ENCODE data around the gene SPATC1L.
"Not testable (repeated sequence)": the region's sequence is repeated elsewhere in the genome, so short reads cannot be mapped to it uniquely, and the experiment has no call there.

Gene SPATC1L

GRCh38 chr21:46144464-46145070 lies 39.7 kb downstream of the SPATC1L start:
- Histone ChIP-seq H3K27me3 (ENCODE audit: control insufficient read depth, insufficient read depth, low read length) (peaks cover 13% of the 10 kb centered on the region), H3K36me3 (ENCODE audit: control insufficient read depth, insufficient read depth, low read length) (no peaks in the 10 kb centered on the region), H3K9me3 (ENCODE audit: control insufficient read depth, low read length) (no peaks in the 10 kb centered on the region), H3K4me1 (ENCODE audit: control insufficient read depth, insufficient read depth, low read length) (no peaks in the 10 kb centered on the region), H3K9ac (ENCODE audit: low read length) (no peak overlapping the region), H3K4me3 (ENCODE audit: low read length) (no peak overlapping the region)

- H3K4me1 ChIP-seq (ENCODE audit: control insufficient read depth, insufficient read depth, low read length) = no peaks in the 10 kb centered on the region
- no peak overlapping the region for H3K9ac ChIP-seq (ENCODE audit: low read length)
- no peaks in the 10 kb centered on the region for H3K36me3 ChIP-seq (ENCODE audit: control insufficient read depth, insufficient read depth, low read length)
- no peak overlapping the region for H3K4me3 ChIP-seq (ENCODE audit: low read length)
- peaks cover 16% of the 10 kb centered on the region for H3K27me3 ChIP-seq (ENCODE audit: control insufficient read depth, insufficient read depth, low read length)
- H3K9me3 ChIP-seq (ENCODE audit: control insufficient read depth, low read length) = no peaks in the 10 kb centered on the region
Observed at GRCh38 chr21:46142582-46143473, 41.4 kb downstream of the SPATC1L start.

- H3K9ac ChIP-seq (ENCODE audit: low read length) = no peak overlapping the region
- no peaks in the 10 kb centered on the region for H3K4me1 ChIP-seq (ENCODE audit: control insufficient read depth, insufficient read depth, low read length)
- H3K27me3 ChIP-seq (ENCODE audit: control insufficient read depth, insufficient read depth, low read length) = peaks cover 16% of the 10 kb centered on the region
- no peaks in the 10 kb centered on the region for H3K36me3 ChIP-seq (ENCODE audit: control insufficient read depth, insufficient read depth, low read length)
- H3K4me3 ChIP-seq (ENCODE audit: low read length) = no peak overlapping the region
- no peaks in the 10 kb centered on the region for H3K9me3 ChIP-seq (ENCODE audit: control insufficient read depth, low read length)
Observed at GRCh38 chr21:46141767-46142581, 42.3 kb downstream of the SPATC1L start.

- peaks cover 16% of the 10 kb centered on the region for H3K27me3 ChIP-seq (ENCODE audit: control insufficient read depth, insufficient read depth, low read length)
- H3K9ac ChIP-seq (ENCODE audit: low read length); H3K4me1 ChIP-seq (ENCODE audit: control insufficient read depth, insufficient read depth, low read length); H3K4me3 ChIP-seq (ENCODE audit: low read length); H3K36me3 ChIP-seq (ENCODE audit: control insufficient read depth, insufficient read depth, low read length); H3K9me3 ChIP-seq (ENCODE audit: control insufficient read depth, low read length): not testable (repeated sequence)
Observed at GRCh38 chr21:46140352-46141003, 43.8 kb downstream of the SPATC1L start.

DNA sequence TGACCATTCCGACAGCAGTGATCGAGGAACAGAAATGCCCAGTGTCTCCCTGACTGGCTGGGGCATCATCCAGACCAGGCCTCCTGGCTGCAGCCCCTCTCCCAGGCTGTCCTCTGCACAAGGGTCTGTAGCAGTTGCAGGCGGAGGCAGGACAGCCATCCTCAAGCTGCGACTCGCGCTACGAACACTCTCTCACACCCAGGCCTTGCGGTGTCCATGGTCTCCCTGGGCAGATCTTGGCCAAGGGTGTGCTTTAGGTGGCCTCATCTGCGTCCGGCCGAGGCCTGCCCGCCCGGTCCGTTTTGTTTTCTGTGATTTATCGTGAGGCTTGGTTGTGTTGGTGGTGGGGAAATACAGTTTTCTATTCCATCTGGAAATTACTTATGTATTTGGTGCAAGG lies 44.6 kb downstream of the SPATC1L start:
- no peaks in the 10 kb centered on the region for H3K9me3 ChIP-seq (ENCODE audit: control insufficient read depth, low read length)
- H3K4me1 ChIP-seq (ENCODE audit: control insufficient read depth, insufficient read depth, low read length) = no peaks in the 10 kb centered on the region
- no peaks in the 10 kb centered on the region for H3K36me3 ChIP-seq (ENCODE audit: control insufficient read depth, insufficient read depth, low read length)
- H3K27me3 ChIP-seq (ENCODE audit: control insufficient read depth, insufficient read depth, low read length) = peaks cover 16% of the 10 kb centered on the region
- no peak overlapping the region for H3K9ac ChIP-seq (ENCODE audit: low read length)
- H3K4me3 ChIP-seq (ENCODE audit: low read length) = no peak overlapping the region

GRCh38 chr21:46138383-46138970 lies 45.8 kb downstream of the SPATC1L start:
- Histone ChIP-seq H3K36me3 (ENCODE audit: control insufficient read depth, insufficient read depth, low read length) (no peaks in the 10 kb centered on the region), H3K4me1 (ENCODE audit: control insufficient read depth, insufficient read depth, low read length) (no peaks in the 10 kb centered on the region), H3K4me3 (ENCODE audit: low read length) (no peak overlapping the region), H3K9me3 (ENCODE audit: control insufficient read depth, low read length) (no peaks in the 10 kb centered on the region), H3K27me3 (ENCODE audit: control insufficient read depth, insufficient read depth, low read length) (peaks cover 16% of the 10 kb centered on the region), H3K9ac (ENCODE audit: low read length) (no peak overlapping the region)

DNA sequence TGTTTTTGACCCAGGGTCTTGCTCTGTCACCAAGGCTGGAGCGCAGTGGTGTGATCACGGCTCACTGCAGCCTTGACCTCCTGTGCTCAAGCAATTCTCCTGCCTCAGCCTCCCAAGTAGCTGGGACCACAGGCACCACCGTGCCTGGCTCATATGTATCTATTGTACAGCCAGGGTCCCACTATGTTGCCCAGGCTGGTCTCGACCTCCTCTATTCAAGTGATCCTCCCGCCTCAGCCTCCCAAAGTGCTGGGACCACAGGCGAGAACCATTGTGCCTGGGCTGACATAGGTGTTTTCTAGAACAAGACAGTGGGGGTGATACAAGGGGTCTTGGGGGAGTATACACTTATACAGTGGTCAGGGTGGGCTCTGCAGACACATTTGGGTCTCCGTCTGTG lies 46.4 kb downstream of the SPATC1L start:
- H3K36me3 ChIP-seq (ENCODE audit: control insufficient read depth, insufficient read depth, low read length) = no peaks in the 10 kb centered on the region
- no peaks in the 10 kb centered on the region for H3K4me1 ChIP-seq (ENCODE audit: control insufficient read depth, insufficient read depth, low read length)
- no peak overlapping the region for H3K4me3 ChIP-seq (ENCODE audit: low read length)
- H3K9ac ChIP-seq (ENCODE audit: low read length) = no peak overlapping the region
- H3K27me3 ChIP-seq (ENCODE audit: control insufficient read depth, insufficient read depth, low read length) = peaks cover 16% of the 10 kb centered on the region
- no peaks in the 10 kb centered on the region for H3K9me3 ChIP-seq (ENCODE audit: control insufficient read depth, low read length)

DNA sequence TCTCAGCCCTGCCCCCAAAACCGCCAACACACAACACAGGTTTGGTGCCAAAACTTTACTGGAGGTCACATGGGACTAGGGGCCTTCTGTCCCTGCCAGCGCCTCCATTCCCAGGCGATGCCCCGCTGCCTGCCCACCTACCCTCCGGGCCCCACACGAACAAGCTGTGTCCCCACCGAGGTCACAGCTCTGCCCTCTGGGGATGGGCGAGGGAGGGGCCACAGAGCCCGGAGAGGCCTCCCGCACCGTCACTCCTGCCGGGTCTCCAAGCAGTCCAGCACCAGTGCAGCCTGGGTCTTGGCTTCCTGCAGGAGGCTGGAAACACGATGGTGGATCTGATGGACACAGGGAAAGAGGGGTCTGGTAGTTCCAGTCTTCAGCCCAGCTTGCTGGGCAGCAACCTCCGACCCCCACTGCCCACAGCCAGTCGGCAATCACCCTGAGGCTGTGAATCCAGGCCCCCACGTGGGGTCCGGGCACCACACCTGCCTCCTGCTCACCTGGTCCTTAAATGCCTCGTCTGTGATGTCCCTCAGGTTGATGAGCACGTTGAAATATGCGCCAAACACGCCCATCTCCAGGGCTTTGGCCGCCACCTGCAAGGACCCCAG lies 47.4 kb downstream of the SPATC1L start:
- H3K36me3 ChIP-seq (ENCODE audit: control insufficient read depth, insufficient read depth, low read length) = no peaks in the 10 kb centered on the region
- no peaks in the 10 kb centered on the region for H3K9me3 ChIP-seq (ENCODE audit: control insufficient read depth, low read length)
- H3K9ac ChIP-seq (ENCODE audit: low read length) = no peak overlapping the region
- no peak overlapping the region for H3K4me3 ChIP-seq (ENCODE audit: low read length)
- no peaks in the 10 kb centered on the region for H3K4me1 ChIP-seq (ENCODE audit: control insufficient read depth, insufficient read depth, low read length)
- peaks cover 16% of the 10 kb centered on the region for H3K27me3 ChIP-seq (ENCODE audit: control insufficient read depth, insufficient read depth, low read length)

GRCh38 chr21:46135782-46136395 lies 48.4 kb downstream of the SPATC1L start:
- Histone ChIP-seq H3K36me3 (ENCODE audit: control insufficient read depth, insufficient read depth, low read length) (no peaks in the 10 kb centered on the region), H3K4me1 (ENCODE audit: control insufficient read depth, insufficient read depth, low read length) (no peaks in the 10 kb centered on the region), H3K4me3 (ENCODE audit: low read length) (no peak overlapping the region), H3K9ac (ENCODE audit: low read length) (no peak overlapping the region), H3K9me3 (ENCODE audit: control insufficient read depth, low read length) (no peaks in the 10 kb centered on the region), H3K27me3 (ENCODE audit: control insufficient read depth, insufficient read depth, low read length) (peaks cover 12% of the 10 kb centered on the region)

DNA sequence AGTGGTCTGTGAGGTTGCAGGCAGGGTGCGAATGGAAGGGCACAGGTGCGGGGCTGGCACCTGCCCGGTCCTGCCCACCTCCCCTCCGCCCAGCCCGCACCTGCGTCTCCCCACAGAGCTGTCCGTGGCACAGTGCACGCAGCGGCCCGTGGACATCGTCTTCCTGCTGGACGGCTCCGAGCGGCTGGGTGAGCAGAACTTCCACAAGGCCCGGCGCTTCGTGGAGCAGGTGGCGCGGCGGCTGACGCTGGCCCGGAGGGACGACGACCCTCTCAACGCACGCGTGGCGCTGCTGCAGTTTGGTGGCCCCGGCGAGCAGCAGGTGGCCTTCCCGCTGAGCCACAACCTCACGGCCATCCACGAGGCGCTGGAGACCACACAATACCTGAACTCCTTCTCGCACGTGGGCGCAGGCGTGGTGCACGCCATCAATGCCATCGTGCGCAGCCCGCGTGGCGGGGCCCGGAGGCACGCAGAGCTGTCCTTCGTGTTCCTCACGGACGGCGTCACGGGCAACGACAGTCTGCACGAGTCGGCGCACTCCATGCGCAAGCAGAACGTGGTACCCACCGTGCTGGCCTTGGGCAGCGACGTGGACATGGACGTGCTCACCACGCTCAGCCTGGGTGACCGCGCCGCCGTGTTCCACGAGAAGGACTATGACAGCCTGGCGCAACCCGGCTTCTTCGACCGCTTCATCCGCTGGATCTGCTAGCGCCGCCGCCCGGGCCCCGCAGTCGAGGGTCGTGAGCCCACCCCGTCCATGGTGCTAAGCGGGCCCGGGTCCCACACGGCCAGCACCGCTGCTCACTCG lies 52.2 kb downstream of the SPATC1L start:
- H3K9ac ChIP-seq (ENCODE audit: low read length) = no peak overlapping the region
- H3K36me3 ChIP-seq (ENCODE audit: control insufficient read depth, insufficient read depth, low read length) = no peaks in the 10 kb centered on the region
- H3K4me1 ChIP-seq (ENCODE audit: control insufficient read depth, insufficient read depth, low read length) = no peaks in the 10 kb centered on the region
- H3K4me3 ChIP-seq (ENCODE audit: low read length) = no peak overlapping the region
- no peaks in the 10 kb centered on the region for H3K9me3 ChIP-seq (ENCODE audit: control insufficient read depth, low read length)
- no peaks in the 10 kb centered on the region for H3K27me3 ChIP-seq (ENCODE audit: control insufficient read depth, insufficient read depth, low read length)
